Sigmoid colon (tissue), 4 donors: ENCODE measurements around the gene ZNF646.

Experiments used
- CTCF ChIP-seq, 4 experiments: fragments of 450-650 bp in 3 of 4; fragments of 200-600 bp in 1 of 4; IDR thresholded peaks; one replicate each; pipeline ENCODE4 v1.5.1; 2016 to 2019; ENCODE audit warnings: antibody characterized with exemption in 4 of 4, mild to moderate bottlenecking in 3 of 4, moderate library complexity in 2 of 4
- POLR2A ChIP-seq, 2 donors: fragments of 450-650 bp; IDR thresholded peaks; one replicate each; pipeline ENCODE4 v1.6.1; 2016; ENCODE audit warnings: antibody characterized with exemption in 2 of 2, mild to moderate bottlenecking in 2 of 2, moderate library complexity in 2 of 2
- POLR2AphosphoS5 ChIP-seq, 4 donors: sonication (generic); formaldehyde crosslinking; IDR thresholded peaks; one replicate each; pipeline ENCODE4 v1.6.1; 2017; ENCODE audit warnings: antibody characterized with exemption in 4 of 4

GRCh38 chr16:31079342-31079944 is 5.2 kb downstream of the ZNF646 start:
- TF ChIP-seq CTCF (IDR thresholded peaks at IDR 0.05) (no peak), POLR2AphosphoS5 (IDR thresholded peaks at IDR 0.05) (no peak), POLR2A (IDR thresholded peaks at IDR 0.05) (no peak)
